Stimulated activated CD4-positive, alpha-beta T cell treated with anti-CD3 and anti-CD28 coated beads, Interleukin-1b, Interleukin-23, amount 100 ng/mL, for 24 hours (primary cell): ENCODE results near the gene SHB.

ENCODE experiments used
- DNase-seq, 4 experiments: peaks; one replicate each; pipeline ENCODE4 v3.0.0-alpha.2; 2020; ENCODE audit warnings: low read depth in 4 of 4, low spot score in 1 of 4

Gene SHB

GRCh38 chr9:37992924-37993349 is 76.1 kb downstream of the SHB start:
- DNase-seq, result no peak

- DNase-seq, result no peak
Measured at GRCh38 chr9:37990404-37991015, 78.5 kb downstream of the SHB start.

GRCh38 chr9:37989701-37990100 is 79.3 kb downstream of the SHB start:
- DNase-seq, result no peak

- DNase-seq, result no peak
Measured at GRCh38 chr9:37988602-37989001, 80.4 kb downstream of the SHB start.

GRCh38 chr9:37988041-37988440 is 81.0 kb downstream of the SHB start:
- DNase-seq, result no peak

- DNase-seq, result no peak
Measured at GRCh38 chr9:37987467-37987981, 81.5 kb downstream of the SHB start.

GRCh38 chr9:37986771-37987258 is 82.2 kb downstream of the SHB start:
- no peak for DNase-seq

- DNase-seq, result no peak
Measured at GRCh38 chr9:37986001-37986400, 83.0 kb downstream of the SHB start.

GRCh38 chr9:37984672-37985611 is 84.1 kb downstream of the SHB start:
- DNase-seq, result no peak

- no peak for DNase-seq
Measured at GRCh38 chr9:37984278-37984671, 84.8 kb downstream of the SHB start.

- DNase-seq, result no peak
Measured at GRCh38 chr9:37983381-37984067, 85.5 kb downstream of the SHB start.

GRCh38 chr9:37979844-37980243 is 89.2 kb downstream of the SHB start:
- DNase-seq, result no peak

- DNase-seq, result no peak
Measured at GRCh38 chr9:37978983-37979382, 90.0 kb downstream of the SHB start.

- no peak for DNase-seq
Measured at GRCh38 chr9:37978481-37978864, 90.6 kb downstream of the SHB start.

GRCh38 chr9:37977851-37978480 is 91.1 kb downstream of the SHB start:
- no peak for DNase-seq

GRCh38 chr9:37976714-37977477 is 92.1 kb downstream of the SHB start:
- no peak for DNase-seq

- DNase-seq, result no peak
Measured at GRCh38 chr9:37975639-37976038, 93.4 kb downstream of the SHB start.

GRCh38 chr9:37974506-37975173 is 94.4 kb downstream of the SHB start:
- no peak for DNase-seq

- no peak for DNase-seq
Measured at GRCh38 chr9:37972351-37972848, 96.6 kb downstream of the SHB start.

- DNase-seq, result no peak
Measured at GRCh38 chr9:37971691-37972090, 97.3 kb downstream of the SHB start.
